OCI-LY7 (cell line): ENCODE results near the gene PFKP. TPM values are rescaled to one million over a fixed set of nuclear protein-coding genes. Genes with fewer than 3 reads are reported as not detected.

ENCODE experiments used
- BruUV-seq: library from RNA; stranded (reverse); fragments of 400-500 nt; replicated peaks from 2 replicates; lab custom pipeline; 2021; lab: Mats Ljungman, UMichigan
- CTCF ChIA-PET: fragments of 300-600 bp; sonication (Branson Sonifier 250); formaldehyde crosslinking; loops from one replicate; lab custom pipeline; 2022; ENCODE audit warnings: antibody characterized with exemption; ENCODE audit not compliant: unreplicated experiment; lab: Charles Lee
- POLR2A ChIA-PET: fragments of 300-600 bp; sonication (Branson Sonifier 250); formaldehyde crosslinking; loops from one replicate; lab custom pipeline; 2022; ENCODE audit warnings: antibody characterized with exemption; lab: Charles Lee
- DNase-seq: peaks from one replicate; pipeline ENCODE4 v3.0.0-alpha.2; 2015; ENCODE audit warnings: low spot score
- H2AFZ ChIP-seq: fragments of 200-600 bp; sonication (generic), shearing (Covaris generic); 2 replicates; pipeline ENCODE4 v1.6.1; 2014; ENCODE audit warnings: mild to moderate bottlenecking, antibody characterized with exemption, low read length, moderate library complexity
- H3K27ac ChIP-seq: fragments of 200-600 bp; sonication (generic); 2 replicates; pipeline ENCODE4 v1.5.1; 2014; ENCODE audit warnings: mixed run types, low read depth, mild to moderate bottlenecking, moderate library complexity, low read length, inconsistent platforms; ENCODE audit not compliant: poor library complexity, severe bottlenecking
- H3K36me3 ChIP-seq: fragments of 200-600 bp; sonication (generic); 2 replicates; pipeline ENCODE4 v1.6.1; 2014; ENCODE audit warnings: mild to moderate bottlenecking, antibody characterized with exemption, low read length, moderate library complexity, mixed read lengths; ENCODE audit not compliant: insufficient read depth
- H3K4me1 ChIP-seq: fragments of 200-600 bp; sonication (generic); 2 replicates; pipeline ENCODE4 v1.5.1; 2014; ENCODE audit warnings: mild to moderate bottlenecking, low read length; ENCODE audit not compliant: insufficient read depth, poor library complexity, severe bottlenecking
- H3K4me2 ChIP-seq: fragments of 200-600 bp; sonication (generic); 2 replicates; pipeline ENCODE4 v1.6.1; 2014; ENCODE audit warnings: mild to moderate bottlenecking, low read length
- H3K4me3 ChIP-seq: fragments of 200-600 bp; sonication (generic); 2 replicates; pipeline ENCODE4 v1.5.1; 2014; ENCODE audit warnings: mild to moderate bottlenecking, low read depth, low read length; ENCODE audit not compliant: poor library complexity, severe bottlenecking
- H3K79me2 ChIP-seq: fragments of 200-600 bp; sonication (generic); 2 replicates; pipeline ENCODE4 v1.6.1; 2016; ENCODE audit warnings: low read depth, mild to moderate bottlenecking, low read length, moderate library complexity, mixed read lengths; ENCODE audit not compliant: insufficient read depth
- H3K9me2 ChIP-seq: fragments of 200-600 bp; sonication (generic); 2 replicates; pipeline ENCODE4 v1.6.1; 2016; ENCODE audit warnings: mild to moderate bottlenecking, low read length, mixed read lengths; ENCODE audit not compliant: insufficient read depth
- H3K9me3 ChIP-seq: fragments of 200-600 bp; sonication (generic); 2 replicates; pipeline ENCODE4 v1.6.1; 2014; ENCODE audit warnings: mild to moderate bottlenecking, mixed run types, low read length, mixed read lengths
- H4K20me1 ChIP-seq: fragments of 200-600 bp; sonication (generic); 2 replicates; pipeline ENCODE4 v1.6.1; 2014; ENCODE audit warnings: mild to moderate bottlenecking, antibody characterized with exemption, low read length, moderate library complexity, mixed read lengths; ENCODE audit not compliant: insufficient read depth
- EZH2phosphoT487 ChIP-seq: fragments of 200-600 bp; sonication (generic); IDR thresholded peaks from 2 replicates; pipeline ENCODE4 v1.6.1; 2018; ENCODE audit warnings: low read depth, borderline replicate concordance, mild to moderate bottlenecking, mixed run types, antibody characterized with exemption, low read length, moderate library complexity, mixed read lengths
- intact Hi-C: fragments of 100-400 bp; cut with micrococcal nuclease; formaldehyde crosslinking; loops from one replicate; pipeline ENCODE4 v1.10.0; 2022; ENCODE audit not compliant: unreplicated experiment
- total RNA-seq, 2 experiments: library from RNA; depleted of rRNA in 1 of 2; stranded (reverse); fragments of >200 nt in 1 of 2; shearing (Covaris generic) in 1 of 2; gene quantifications; 2 replicates each; pipeline ENCODE4 v1.2.3, GENCODE V29; 2014 to 2022
- TF ChIP-seq, protein P1 (sequence below): fragments of 200-600 bp; sonication (generic); conservative IDR thresholded peaks from 2 replicates; pipeline ENCODE4 v1.5.1; 2014; ENCODE audit warnings: mild to moderate bottlenecking, antibody characterized with exemption, low read length, moderate library complexity, mixed read lengths

The PFKP gene
- total RNA-seq, 2 experiments from 2014 or later = 85.4 to 154 TPM

DNA sequence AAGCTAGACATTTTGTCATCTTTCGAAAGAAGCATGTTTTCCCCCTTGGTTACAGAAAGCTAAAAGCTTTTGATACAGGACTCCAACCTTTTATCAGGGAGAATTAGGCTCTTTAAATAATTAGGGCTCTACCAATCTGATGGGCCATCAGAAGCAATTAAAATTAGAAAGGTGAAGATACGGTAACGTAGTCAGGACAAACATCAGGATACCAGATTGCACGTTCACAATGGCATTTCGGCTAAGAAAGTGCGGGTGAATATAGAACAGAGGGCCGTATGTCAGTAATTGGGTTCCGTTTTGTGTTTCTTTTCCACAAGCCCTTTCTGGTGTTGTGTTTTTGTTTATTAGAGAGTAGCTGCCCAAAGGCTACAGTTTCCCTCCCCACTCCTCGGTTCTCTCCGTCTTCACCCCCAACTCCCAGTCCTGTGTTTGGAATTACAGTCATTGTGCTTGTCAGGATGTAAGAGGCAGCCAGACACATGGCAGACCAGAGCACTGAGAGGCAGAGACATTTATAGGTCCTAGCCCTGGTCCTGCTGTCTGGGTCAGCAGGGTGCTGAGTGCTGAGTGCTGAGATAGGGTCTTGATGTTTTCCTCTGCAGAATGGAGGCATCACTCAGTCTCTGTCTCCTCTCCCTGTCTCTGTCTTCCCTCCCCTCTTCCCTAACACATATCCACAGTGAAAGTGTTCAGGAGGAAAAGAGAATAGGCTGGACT lies 5.5 kb downstream of the PFKP start:
- H3K79me2 ChIP-seq = peaks cover 98% of the 10 kb centered on the region
- H3K9me2 ChIP-seq = no peaks in the 10 kb centered on the region
- H2AFZ ChIP-seq = no peak overlapping the region

GRCh38 chr10:3074145-3074665 lies 6.9 kb downstream of the PFKP start:
- ChIA-PET POLR2A (no interaction called here), CTCF (no interaction called here)
- Histone ChIP-seq H3K4me2 (no peak overlapping the region), H3K79me2 (peaks cover 96% of the 10 kb centered on the region), H4K20me1 (peaks cover 52% of the 10 kb centered on the region), H3K9me3 (no peaks in the 10 kb centered on the region), H2AFZ (no peak overlapping the region), H3K4me3 (no peak overlapping the region), H3K36me3 (peaks cover 92% of the 10 kb centered on the region), H3K4me1 (peaks cover 18% of the 10 kb centered on the region), H3K27ac (no peak overlapping the region), H3K9me2 (no peaks in the 10 kb centered on the region)
- intact Hi-C loops = no loop called here
- DNase-seq = no peak
- TF ChIP-seq EZH2phosphoT487 = no peak
- TF ChIP-seq, protein P1, sequence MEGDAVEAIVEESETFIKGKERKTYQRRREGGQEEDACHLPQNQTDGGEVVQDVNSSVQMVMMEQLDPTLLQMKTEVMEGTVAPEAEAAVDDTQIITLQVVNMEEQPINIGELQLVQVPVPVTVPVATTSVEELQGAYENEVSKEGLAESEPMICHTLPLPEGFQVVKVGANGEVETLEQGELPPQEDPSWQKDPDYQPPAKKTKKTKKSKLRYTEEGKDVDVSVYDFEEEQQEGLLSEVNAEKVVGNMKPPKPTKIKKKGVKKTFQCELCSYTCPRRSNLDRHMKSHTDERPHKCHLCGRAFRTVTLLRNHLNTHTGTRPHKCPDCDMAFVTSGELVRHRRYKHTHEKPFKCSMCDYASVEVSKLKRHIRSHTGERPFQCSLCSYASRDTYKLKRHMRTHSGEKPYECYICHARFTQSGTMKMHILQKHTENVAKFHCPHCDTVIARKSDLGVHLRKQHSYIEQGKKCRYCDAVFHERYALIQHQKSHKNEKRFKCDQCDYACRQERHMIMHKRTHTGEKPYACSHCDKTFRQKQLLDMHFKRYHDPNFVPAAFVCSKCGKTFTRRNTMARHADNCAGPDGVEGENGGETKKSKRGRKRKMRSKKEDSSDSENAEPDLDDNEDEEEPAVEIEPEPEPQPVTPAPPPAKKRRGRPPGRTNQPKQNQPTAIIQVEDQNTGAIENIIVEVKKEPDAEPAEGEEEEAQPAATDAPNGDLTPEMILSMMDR = no peak
- no TSS peak for BruUV-seq

More for the DNA sequence above, 5.5 kb downstream of the PFKP start:
- Histone ChIP-seq H3K27ac (no peak overlapping the region), H4K20me1 (peaks cover 45% of the 10 kb centered on the region), H3K9me3 (no peaks in the 10 kb centered on the region), H3K36me3 (peaks cover 86% of the 10 kb centered on the region), H3K4me2 (no peak overlapping the region), H3K4me1 (peaks cover 20% of the 10 kb centered on the region), H3K4me3 (no peak overlapping the region)
- CTCF ChIA-PET = no interaction called here
- POLR2A ChIA-PET = interaction anchor here (0.6 kb wide), 1 partner anchor 8 kb away, joined by 3 read pairs; no protein-coding TSS in a partner anchor
- BruUV-seq = no TSS peak
- TF ChIP-seq EZH2phosphoT487 = no peak
- TF ChIP-seq, protein P1 = no peak
- DNase-seq = no peak
- intact Hi-C loops = no loop called here
